Tibial nerve (tissue), 4 donors: ENCODE results near the gene NELL1.

ENCODE experiments used
- EP300 ChIP-seq, 2 donors: sonication (generic); formaldehyde crosslinking; IDR thresholded peaks; one replicate each; pipeline ENCODE4 v1.6.1; 2017; ENCODE audit warnings: antibody characterized with exemption in 2 of 2, mild to moderate bottlenecking in 1 of 2
- POLR2A ChIP-seq, 2 donors: fragments of 450-650 bp; IDR thresholded peaks; one replicate each; pipeline ENCODE4 v1.6.1; 2017; ENCODE audit warnings: antibody characterized with exemption in 2 of 2, mild to moderate bottlenecking in 2 of 2, moderate library complexity in 2 of 2
- TF ChIP-seq, protein P1 (sequence below), 5 experiments: fragments of 200-600 bp in 3 of 5; fragments of 450-650 bp in 2 of 5; sonication (generic) in 3 of 5; IDR thresholded peaks; one replicate each; pipeline ENCODE4 v1.5.1; 2016 to 2019; ENCODE audit warnings: antibody characterized with exemption in 5 of 5, mild to moderate bottlenecking in 3 of 5, moderate library complexity in 2 of 5

DNA sequence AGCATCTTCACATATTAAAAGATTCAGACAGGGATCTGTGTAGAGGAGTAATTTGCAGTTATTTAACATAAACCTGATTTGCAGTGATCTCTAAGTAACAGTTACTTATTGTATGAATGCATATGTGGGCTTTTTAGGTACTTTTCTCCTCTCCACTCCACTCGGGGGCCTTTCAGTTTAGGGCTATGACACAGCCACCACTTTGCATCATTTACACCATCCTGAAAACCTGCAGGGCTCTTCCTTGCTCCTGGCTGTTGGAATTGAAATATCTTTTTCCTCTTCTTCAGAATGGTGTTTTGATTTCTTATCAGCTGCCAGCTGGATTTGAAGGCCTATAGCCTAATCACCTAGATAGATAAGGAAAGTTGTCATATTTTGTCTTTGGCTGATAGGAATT, 580.8 kb downstream of the NELL1 start:
- TF ChIP-seq, protein P1, sequence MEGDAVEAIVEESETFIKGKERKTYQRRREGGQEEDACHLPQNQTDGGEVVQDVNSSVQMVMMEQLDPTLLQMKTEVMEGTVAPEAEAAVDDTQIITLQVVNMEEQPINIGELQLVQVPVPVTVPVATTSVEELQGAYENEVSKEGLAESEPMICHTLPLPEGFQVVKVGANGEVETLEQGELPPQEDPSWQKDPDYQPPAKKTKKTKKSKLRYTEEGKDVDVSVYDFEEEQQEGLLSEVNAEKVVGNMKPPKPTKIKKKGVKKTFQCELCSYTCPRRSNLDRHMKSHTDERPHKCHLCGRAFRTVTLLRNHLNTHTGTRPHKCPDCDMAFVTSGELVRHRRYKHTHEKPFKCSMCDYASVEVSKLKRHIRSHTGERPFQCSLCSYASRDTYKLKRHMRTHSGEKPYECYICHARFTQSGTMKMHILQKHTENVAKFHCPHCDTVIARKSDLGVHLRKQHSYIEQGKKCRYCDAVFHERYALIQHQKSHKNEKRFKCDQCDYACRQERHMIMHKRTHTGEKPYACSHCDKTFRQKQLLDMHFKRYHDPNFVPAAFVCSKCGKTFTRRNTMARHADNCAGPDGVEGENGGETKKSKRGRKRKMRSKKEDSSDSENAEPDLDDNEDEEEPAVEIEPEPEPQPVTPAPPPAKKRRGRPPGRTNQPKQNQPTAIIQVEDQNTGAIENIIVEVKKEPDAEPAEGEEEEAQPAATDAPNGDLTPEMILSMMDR (IDR thresholded peaks at IDR 0.05) = no peak
- TF ChIP-seq EP300 (IDR thresholded peaks at IDR 0.05) = no peak
- no peak for TF ChIP-seq POLR2A (IDR thresholded peaks at IDR 0.05)
